Nephron (organoid): ENCODE results near the gene CES3.
"Not testable (repeated sequence)": the region's sequence is repeated elsewhere in the genome, so short reads cannot be mapped to it uniquely, and the experiment has no call there.

Source experiments
- H3K27ac Mint-ChIP-seq, 3 experiments: 2 replicates each; pipeline ENCODE4 v1.8.0; 2020; ENCODE audit warnings: mixed read lengths in 3 of 3, mild to moderate bottlenecking in 2 of 3, moderate library complexity in 1 of 3
- H3K27me3 Mint-ChIP-seq: 2 replicates; pipeline ENCODE4 v1.8.0; 2021; ENCODE audit warnings: low read depth, mild to moderate bottlenecking, moderate library complexity, mixed read lengths
- H3K36me3 Mint-ChIP-seq: 2 replicates; pipeline ENCODE4 v1.8.0; 2020; ENCODE audit warnings: low read depth, mixed read lengths
- H3K4me1 Mint-ChIP-seq: 2 replicates; pipeline ENCODE4 v1.8.0; 2020; ENCODE audit warnings: mixed read lengths
- H3K4me3 Mint-ChIP-seq, 3 experiments: 2 replicates each; pipeline ENCODE4 v1.8.0; 2020; ENCODE audit warnings: mild to moderate bottlenecking in 3 of 3, mixed read lengths in 3 of 3, moderate library complexity in 2 of 3
- H3K9me3 Mint-ChIP-seq: 2 replicates; pipeline ENCODE4 v1.8.0; 2020; ENCODE audit warnings: mixed read lengths
- TF ChIP-seq, protein P1 (sequence below), 3 experiments: fragments of 200-600 bp; sonication (generic); IDR thresholded peaks; one replicate each; pipeline ENCODE4 v1.5.0; 2021; ENCODE audit warnings: antibody characterized with exemption in 3 of 3; ENCODE audit not compliant: unreplicated experiment in 3 of 3

CES3 gene

DNA sequence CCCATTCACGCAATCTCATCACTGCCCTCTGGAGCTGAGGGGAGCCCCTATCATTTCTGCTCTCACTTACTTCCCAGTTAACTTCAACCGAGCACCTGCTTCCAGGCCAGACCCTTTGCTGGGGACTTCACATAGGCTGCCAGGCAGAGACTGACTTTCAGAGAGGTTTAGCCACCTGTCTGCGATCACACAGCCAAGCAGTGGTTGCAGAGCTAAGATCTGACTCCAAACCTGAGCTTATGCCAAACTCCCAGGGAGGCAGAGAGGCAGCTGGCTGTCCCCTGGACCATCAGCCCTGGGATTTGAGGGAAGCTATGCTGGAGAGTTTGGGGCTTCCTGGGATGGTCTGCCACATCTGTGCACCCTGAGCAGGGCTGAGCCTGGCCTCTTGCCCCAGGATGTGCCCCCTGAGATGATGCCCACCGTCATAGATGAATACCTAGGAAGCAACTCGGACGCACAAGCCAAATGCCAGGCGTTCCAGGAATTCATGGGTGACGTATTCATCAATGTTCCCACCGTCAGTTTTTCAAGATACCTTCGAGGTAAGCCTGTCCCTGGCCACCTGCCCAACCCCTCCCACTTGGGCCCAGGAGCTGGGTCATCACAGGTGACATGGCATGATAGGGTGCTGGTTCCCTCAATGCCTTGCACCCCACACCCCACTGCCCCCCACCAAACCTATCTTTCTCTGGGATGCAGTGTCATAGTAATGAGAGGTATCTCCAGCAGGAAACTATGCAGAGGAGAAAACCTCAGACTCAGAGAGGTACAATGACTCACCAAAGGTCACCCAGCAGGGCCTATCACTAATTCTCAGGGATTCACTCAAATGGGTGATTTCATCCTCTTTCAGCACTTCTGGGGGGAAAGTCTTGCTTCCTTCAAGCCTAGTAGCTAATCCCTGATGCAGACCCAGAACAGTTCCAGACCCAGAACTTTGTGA, 10.0 kb downstream of the CES3 start:
- Mint-ChIP-seq H3K36me3 (no peaks in the 10 kb centered on the region), H3K27me3 (peaks cover 4% of the 10 kb centered on the region), H3K9me3 (no peaks in the 10 kb centered on the region), H3K4me1 (peaks cover 5% of the 10 kb centered on the region), H3K4me3 (no peak overlapping the region), H3K27ac (no peak overlapping the region)
- TF ChIP-seq, protein P1, sequence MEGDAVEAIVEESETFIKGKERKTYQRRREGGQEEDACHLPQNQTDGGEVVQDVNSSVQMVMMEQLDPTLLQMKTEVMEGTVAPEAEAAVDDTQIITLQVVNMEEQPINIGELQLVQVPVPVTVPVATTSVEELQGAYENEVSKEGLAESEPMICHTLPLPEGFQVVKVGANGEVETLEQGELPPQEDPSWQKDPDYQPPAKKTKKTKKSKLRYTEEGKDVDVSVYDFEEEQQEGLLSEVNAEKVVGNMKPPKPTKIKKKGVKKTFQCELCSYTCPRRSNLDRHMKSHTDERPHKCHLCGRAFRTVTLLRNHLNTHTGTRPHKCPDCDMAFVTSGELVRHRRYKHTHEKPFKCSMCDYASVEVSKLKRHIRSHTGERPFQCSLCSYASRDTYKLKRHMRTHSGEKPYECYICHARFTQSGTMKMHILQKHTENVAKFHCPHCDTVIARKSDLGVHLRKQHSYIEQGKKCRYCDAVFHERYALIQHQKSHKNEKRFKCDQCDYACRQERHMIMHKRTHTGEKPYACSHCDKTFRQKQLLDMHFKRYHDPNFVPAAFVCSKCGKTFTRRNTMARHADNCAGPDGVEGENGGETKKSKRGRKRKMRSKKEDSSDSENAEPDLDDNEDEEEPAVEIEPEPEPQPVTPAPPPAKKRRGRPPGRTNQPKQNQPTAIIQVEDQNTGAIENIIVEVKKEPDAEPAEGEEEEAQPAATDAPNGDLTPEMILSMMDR (IDR thresholded peaks at IDR 0.05; ENCODE audit: unreplicated experiment in 3 of 3): no peak

DNA sequence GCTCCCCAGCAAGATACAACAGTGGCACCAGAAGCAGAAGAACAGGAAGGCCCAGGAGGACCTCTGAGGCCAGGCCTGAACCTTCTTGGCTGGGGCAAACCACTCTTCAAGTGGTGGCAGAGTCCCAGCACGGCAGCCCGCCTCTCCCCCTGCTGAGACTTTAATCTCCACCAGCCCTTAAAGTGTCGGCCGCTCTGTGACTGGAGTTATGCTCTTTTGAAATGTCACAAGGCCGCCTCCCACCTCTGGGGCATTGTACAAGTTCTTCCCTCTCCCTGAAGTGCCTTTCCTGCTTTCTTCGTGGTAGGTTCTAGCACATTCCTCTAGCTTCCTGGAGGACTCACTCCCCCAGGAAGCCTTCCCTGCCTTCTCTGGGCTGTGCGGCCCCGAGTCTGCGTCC, 11.9 kb downstream of the CES3 start:
- Mint-ChIP-seq H3K9me3 (no peaks in the 10 kb centered on the region), H3K36me3 (no peaks in the 10 kb centered on the region), H3K27me3 (peaks cover 8% of the 10 kb centered on the region), H3K4me3 (no peak overlapping the region), H3K27ac (no peak overlapping the region), H3K4me1 (peaks cover 13% of the 10 kb centered on the region)
- TF ChIP-seq, protein P1 (IDR thresholded peaks at IDR 0.05; ENCODE audit: unreplicated experiment in 3 of 3): no peak

DNA sequence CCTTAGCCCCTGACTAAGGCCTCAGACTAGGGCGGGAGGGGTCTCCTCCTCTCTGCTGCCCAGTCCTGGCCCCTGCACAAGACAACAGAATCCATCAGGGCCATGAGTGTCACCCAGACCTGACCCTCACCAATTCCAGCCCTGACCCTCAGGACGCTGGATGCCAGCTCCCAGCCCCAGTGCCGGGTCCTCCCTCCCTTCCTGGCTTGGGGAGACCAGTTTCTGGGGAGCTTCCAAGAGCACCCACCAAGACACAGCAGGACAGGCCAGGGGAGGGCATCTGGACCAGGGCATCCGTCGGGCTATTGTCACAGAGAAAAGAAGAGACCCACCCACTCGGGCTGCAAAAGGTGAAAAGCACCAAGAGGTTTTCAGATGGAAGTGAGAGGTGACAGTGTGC, 12.7 kb downstream of the CES3 start:
- H3K4me1 Mint-ChIP-seq: peaks cover 13% of the 10 kb centered on the region
- H3K4me3 Mint-ChIP-seq: no peak overlapping the region
- H3K9me3 Mint-ChIP-seq: no peaks in the 10 kb centered on the region
- H3K27ac Mint-ChIP-seq: no peak overlapping the region
- H3K36me3 Mint-ChIP-seq: no peaks in the 10 kb centered on the region
- H3K27me3 Mint-ChIP-seq: peaks cover 8% of the 10 kb centered on the region
- TF ChIP-seq, protein P1 (IDR thresholded peaks at IDR 0.05; ENCODE audit: unreplicated experiment in 3 of 3): no peak

DNA sequence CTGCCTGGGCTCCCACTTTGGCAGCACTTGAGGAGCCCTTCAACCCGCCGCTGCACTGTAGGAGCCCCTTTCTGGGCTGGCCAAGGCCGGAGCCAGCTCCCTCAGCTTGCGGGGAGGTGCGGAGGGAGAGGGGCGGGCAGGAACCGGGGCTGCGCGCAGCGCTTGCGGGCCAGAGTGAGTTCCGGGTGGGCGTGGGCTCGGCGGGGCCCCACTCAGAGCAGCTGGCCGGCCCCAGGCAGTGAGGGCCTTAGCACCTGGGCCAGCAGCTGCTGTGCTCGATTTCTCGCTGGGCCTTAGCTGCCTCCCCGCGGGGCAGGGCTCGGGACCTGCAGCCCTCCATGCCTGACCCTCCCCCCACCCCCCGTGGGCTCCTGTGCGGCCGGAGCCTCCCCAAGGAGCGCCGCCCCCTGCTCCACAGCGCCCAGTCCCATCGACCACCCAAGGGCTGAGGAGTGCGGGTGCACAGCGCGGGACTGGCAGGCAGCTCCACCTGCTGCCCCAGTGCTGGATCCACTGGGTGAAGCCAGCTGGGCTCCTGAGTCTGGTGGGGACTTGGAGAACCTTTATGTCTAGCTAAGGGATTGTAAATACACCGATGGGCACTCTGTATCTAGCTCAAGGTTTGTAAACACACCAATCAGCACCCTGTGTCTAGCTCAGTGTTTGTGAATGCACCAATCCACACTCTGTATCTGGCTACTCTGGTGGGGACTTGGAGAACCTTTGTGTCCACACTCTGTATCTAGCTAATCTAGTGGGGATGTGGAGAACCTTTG, 13.3 kb downstream of the CES3 start:
- Mint-ChIP-seq H3K4me1 (peaks cover 13% of the 10 kb centered on the region), H3K27ac (peak overlapping the region in 1 of 3 experiments; percentile 21)
- not testable (repeated sequence) for H3K4me3 Mint-ChIP-seq, H3K27me3 Mint-ChIP-seq, H3K9me3 Mint-ChIP-seq, H3K36me3 Mint-ChIP-seq

DNA sequence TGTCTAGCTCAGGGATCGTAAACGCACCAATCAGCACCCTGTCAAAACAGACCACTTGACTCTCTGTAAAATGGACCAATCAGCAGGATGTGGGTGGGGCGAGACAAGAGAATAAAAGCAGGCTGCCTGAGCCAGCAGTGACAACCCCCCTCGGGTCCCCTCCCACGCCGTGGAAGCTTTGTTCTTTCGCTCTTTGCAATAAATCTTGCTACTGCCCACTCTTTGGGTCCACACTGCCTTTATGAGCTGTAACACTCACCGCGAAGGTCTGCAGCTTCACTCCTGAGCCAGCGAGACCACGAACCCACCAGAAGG, 13.8 kb downstream of the CES3 start:
- H3K4me3 Mint-ChIP-seq, H3K9me3 Mint-ChIP-seq, H3K36me3 Mint-ChIP-seq, H3K27me3 Mint-ChIP-seq: not testable (repeated sequence)
- H3K4me1 Mint-ChIP-seq: peaks cover 13% of the 10 kb centered on the region
- peak overlapping the region in 1 of 3 experiments; percentile 21 for H3K27ac Mint-ChIP-seq

DNA sequence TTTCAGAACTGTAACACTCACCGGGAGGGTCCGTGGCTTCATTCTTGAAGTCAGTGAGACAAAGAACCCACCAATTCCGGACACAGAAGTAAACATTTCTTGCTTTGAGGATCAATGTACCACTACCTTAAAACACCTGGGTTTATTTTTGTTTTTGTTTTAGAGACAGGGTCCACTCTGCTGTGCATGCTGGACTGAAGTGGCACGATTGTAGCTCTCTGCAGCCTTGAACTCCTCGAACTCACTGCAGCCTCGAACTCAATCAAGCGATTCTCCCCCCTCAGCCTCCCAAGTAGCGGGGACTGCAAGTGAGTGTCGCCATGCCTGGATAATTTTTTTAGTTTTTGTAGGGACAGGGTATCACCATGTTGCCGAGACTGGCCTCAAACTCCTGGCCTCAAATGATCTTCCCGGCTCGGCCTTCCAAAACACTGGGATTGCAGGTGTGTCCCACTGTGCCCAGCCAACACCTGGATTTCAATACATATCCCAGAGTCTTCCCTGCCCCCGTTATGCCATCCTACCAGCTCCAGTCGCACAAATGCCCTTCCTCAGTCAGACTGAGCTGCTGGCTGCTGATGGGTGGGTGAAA, 14.3 kb downstream of the CES3 start:
- Mint-ChIP-seq H3K4me3 (no peak overlapping the region), H3K27ac (peak overlapping the region in 1 of 3 experiments; percentile 21), H3K4me1 (peaks cover 13% of the 10 kb centered on the region), H3K9me3 (no peaks in the 10 kb centered on the region), H3K27me3 (peaks cover 7% of the 10 kb centered on the region), H3K36me3 (no peaks in the 10 kb centered on the region)
- TF ChIP-seq, protein P1 (IDR thresholded peaks at IDR 0.05; ENCODE audit: unreplicated experiment in 3 of 3): no peak
